Ovary (tissue), 9 donors: ENCODE data around the gene PDE3A. TPM values are rescaled to one million over a fixed set of nuclear protein-coding genes. Genes with fewer than 3 reads are reported as not detected.

Experiments
- DNase-seq, 5 donors: peaks; one replicate each; pipeline ENCODE4 v3.0.0-alpha.2; 2019 to 2020
- H3K27ac ChIP-seq, 2 donors: fragments of 200-600 bp; one replicate each; pipeline versions ENCODE4 v1.5.1 to v1.8.0; 2019 to 2022
- H3K27me3 ChIP-seq: fragments of 200-600 bp; one replicate; pipeline ENCODE4 v1.8.0; 2022
- H3K36me3 ChIP-seq: fragments of 200-600 bp; sonication (generic); one replicate; pipeline ENCODE4 v1.5.1; 2019
- H3K4me1 ChIP-seq: one replicate; pipeline ENCODE4 v1.8.1; 2013; ENCODE audit warnings: mild to moderate bottlenecking, moderate library complexity; ENCODE audit not compliant: insufficient read depth
- H3K4me3 ChIP-seq: fragments of 200-600 bp; sonication (generic); one replicate; pipeline ENCODE4 v1.5.1; 2017
- H3K9me3 ChIP-seq, 2 donors: fragments of 200-600 bp in 1 of 2; sonication (generic) in 1 of 2; one replicate each; pipeline versions ENCODE4 v1.5.1 to v1.8.1; 2013 to 2019; ENCODE audit warnings: mild to moderate bottlenecking in 1 of 2, moderate library complexity in 1 of 2
- CTCF ChIP-seq, 3 donors: fragments of 450-650 bp in 2 of 3; fragments of 200-600 bp in 1 of 3; IDR thresholded peaks; one replicate each; pipeline versions ENCODE4 v1.5.1 to v1.8.0; 2016 to 2022; ENCODE audit warnings: antibody characterized with exemption in 3 of 3, mild to moderate bottlenecking in 1 of 3
- EP300 ChIP-seq: sonication (generic); formaldehyde crosslinking; IDR thresholded peaks from one replicate; pipeline ENCODE4 v1.6.1; 2017; ENCODE audit warnings: antibody characterized with exemption
- POLR2A ChIP-seq: fragments of 450-650 bp; IDR thresholded peaks from one replicate; pipeline ENCODE4 v1.6.1; 2017; ENCODE audit warnings: antibody characterized with exemption, mild to moderate bottlenecking, moderate library complexity
- WGBS, 3 donors: extraction: QIAGEN DNeasy Blood & Tissue Kit in 1 of 3; methylation state at CpG; one replicate each; pipeline versions ENCODE4 v1.1.5 to v1.1.7; 2013 to 2017; 5-methylcytosine and 5-hydroxymethylcytosine counted together
- intact Hi-C, 4 donors: fragments of 100-400 bp; cut with DNase I; formaldehyde crosslinking; loops; one replicate each; pipeline versions ENCODE4 v1.11.0 to v1.15.1; 2022 to 2023
- polyA plus RNA-seq, 2 donors: library from polyadenylated mRNA; stranded (reverse); fragments of 200-250 nt in 1 of 2; fragments of 350-450 nt in 1 of 2; fragmentation: Illumina TruSeq in 1 of 2; extraction: RNeasy Lipid Tissue Mini Kit (QIAGEN cat#74804) in 1 of 2; gene quantifications; one replicate each; pipeline ENCODE4 v1.2.3, GENCODE V29; 2013 to 2014
- total RNA-seq, 7 donors: library from RNA; depleted of rRNA in 2 of 7; stranded (reverse); fragments of >200 nt in 2 of 7; fragmentation: NEBNext Ultra II Directional in 3 of 7; extraction: Animal tissue kit (Norgen Biotek cat#: 25700) in 3 of 7; gene quantifications; one replicate each; pipeline versions ENCODE4 v1.1.0 to v1.2.4, GENCODE V29; 2016 to 2023
- donor health status: DM: no; HTN: no; CAD: no; lungs with moderate emphysema.
- donor health status: DM: no; HTN: no; CAD: no.
- donor health status: Bipolar disorder and iron deficiency.
- donor health status: DM: yes; HTN: yes; CAD: no.
- donor health status: DM: no; HTN: no; CAD: no.
- donor health status: DM: yes; HTN: yes; CAD: no.

The PDE3A gene
- total and polyA plus RNA-seq, 9 donors, result 3.7 to 15.2 (median 7.1) TPM

GRCh38 chr12:20507056-20507455, 138.7 kb downstream of the PDE3A start:
- H3K4me3 ChIP-seq, result no peak overlapping the region
- 88 to 97% (median 93%) methylated on average over 3 of the region's 3 CpGs for WGBS, 3 donors
- no peaks in the 10 kb centered on the region for H3K4me1 ChIP-seq
- intact Hi-C loops, result no loop called here
- no peak overlapping the region for H3K27ac ChIP-seq
- H3K9me3 ChIP-seq, result no peaks in the 10 kb centered on the region
- H3K36me3 ChIP-seq, result no peaks in the 10 kb centered on the region
- H3K27me3 ChIP-seq, result no peaks in the 10 kb centered on the region
- DNase-seq, result no peak
- TF ChIP-seq POLR2A (no peak), CTCF (IDR thresholded peaks at IDR 0.05) (no peak), EP300 (no peak)

DNA sequence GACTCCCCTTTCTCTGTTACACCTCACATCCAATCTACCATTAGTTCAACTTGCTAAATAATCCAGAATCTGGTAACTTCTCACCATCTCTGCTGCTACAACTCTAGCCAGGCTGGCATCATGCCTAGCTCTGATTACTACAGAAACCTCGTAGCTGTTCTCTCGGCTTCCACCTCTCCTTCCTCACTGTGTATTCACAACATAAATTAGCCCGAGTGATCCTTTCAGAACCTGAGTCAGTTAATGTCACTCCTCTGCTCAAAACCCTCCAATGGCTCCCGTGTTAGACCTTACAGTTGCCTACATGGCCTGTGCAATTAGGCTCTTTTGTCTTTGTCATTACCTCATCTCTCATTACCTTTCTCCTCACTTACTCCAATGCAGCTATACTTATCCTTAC, 139.4 kb downstream of the PDE3A start:
- Histone ChIP-seq H3K4me3 (no peak overlapping the region), H3K27me3 (no peaks in the 10 kb centered on the region), H3K4me1 (no peaks in the 10 kb centered on the region), H3K36me3 (no peaks in the 10 kb centered on the region), H3K9me3 (no peaks in the 10 kb centered on the region), H3K27ac (no peak overlapping the region)
- TF ChIP-seq EP300 (no peak), POLR2A (no peak), CTCF (IDR thresholded peaks at IDR 0.05) (no peak)
- WGBS, 3 donors, result 83 to 86% (median 83%) methylated on average over 4 of the region's 4 CpGs
- DNase-seq, result no peak
- intact Hi-C loops, result no loop called here

- intact Hi-C loops, result no loop called here
- no peaks in the 10 kb centered on the region for H3K4me1 ChIP-seq
- H3K9me3 ChIP-seq, result no peaks in the 10 kb centered on the region
- no peak overlapping the region for H3K27ac ChIP-seq
- no peak for TF ChIP-seq POLR2A
- no peak for TF ChIP-seq CTCF (IDR thresholded peaks at IDR 0.05)
- no peak for TF ChIP-seq EP300
- H3K4me3 ChIP-seq, result no peak overlapping the region
- WGBS, 3 donors, result 82 to 92% (median 89%) methylated on average over 4 of the region's 4 CpGs
- no peaks in the 10 kb centered on the region for H3K36me3 ChIP-seq
- DNase-seq, result no peak
- H3K27me3 ChIP-seq, result no peaks in the 10 kb centered on the region
Observed at GRCh38 chr12:20508359-20508758, 140.0 kb downstream of the PDE3A start.

DNA sequence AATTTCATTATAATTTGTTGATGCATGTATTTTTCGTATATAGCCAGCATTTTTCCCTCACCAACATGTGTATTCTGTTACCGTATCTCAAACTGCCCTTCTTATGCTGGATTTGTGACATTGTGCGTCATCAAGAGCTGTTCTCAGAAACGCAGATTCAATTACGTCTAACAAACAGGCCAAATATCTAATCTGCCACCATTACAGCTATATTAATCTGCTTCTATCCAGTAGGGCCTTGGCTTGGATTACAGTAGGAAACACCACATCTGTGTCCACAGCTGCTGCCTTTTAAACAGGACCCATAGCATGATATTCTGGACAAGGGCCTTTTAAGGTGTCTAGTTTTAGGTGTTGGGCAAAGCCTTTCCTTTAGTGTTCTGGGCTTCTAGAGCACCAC, 140.6 kb downstream of the PDE3A start:
- Histone ChIP-seq H3K27ac (no peak overlapping the region), H3K9me3 (no peaks in the 10 kb centered on the region), H3K4me1 (no peaks in the 10 kb centered on the region), H3K36me3 (no peaks in the 10 kb centered on the region), H3K4me3 (no peak overlapping the region), H3K27me3 (no peaks in the 10 kb centered on the region)
- no peak for DNase-seq
- no peak for TF ChIP-seq CTCF (IDR thresholded peaks at IDR 0.05)
- TF ChIP-seq EP300, result no peak
- no peak for TF ChIP-seq POLR2A
- intact Hi-C loops, result no loop called here
- 95 to 96% (median 96%) methylated on average over 5 of the region's 5 CpGs for WGBS, 3 donors

- H3K9me3 ChIP-seq, result no peaks in the 10 kb centered on the region
- no peaks in the 10 kb centered on the region for H3K36me3 ChIP-seq
- TF ChIP-seq POLR2A, result no peak
- TF ChIP-seq CTCF (IDR thresholded peaks at IDR 0.05), result no peak
- TF ChIP-seq EP300, result no peak
- H3K4me1 ChIP-seq, result no peaks in the 10 kb centered on the region
- H3K27me3 ChIP-seq, result no peaks in the 10 kb centered on the region
- H3K27ac ChIP-seq, result no peak overlapping the region
- no peak overlapping the region for H3K4me3 ChIP-seq
- DNase-seq, result no peak
- intact Hi-C loops, result no loop called here
- 88 to 97% (median 92%) methylated on average over 1 of the region's 1 CpG for WGBS, 3 donors
Observed at GRCh38 chr12:20510811-20511210, 142.5 kb downstream of the PDE3A start.
